ENCODE results near the gene CCDC7. TPM values are rescaled to one million over a fixed set of nuclear protein-coding genes. Genes with fewer than 3 reads are reported as not detected.

Gene CCDC7
- total RNA-seq, 1 donor from 2014 or later = 2.3 TPM

- DNase-seq (ENCODE audit: low read depth) (no peak), FAIRE-seq (no peak)
- no peaks in the 10 kb centered on the region for H3K79me2 ChIP-seq (ENCODE audit: insufficient read depth, low read length)
- H3K9me3 ChIP-seq (ENCODE audit: insufficient read depth, low read depth, low read length) = no peaks in the 10 kb centered on the region
- no peaks in the 10 kb centered on the region for H3K27me3 ChIP-seq (ENCODE audit: insufficient read depth, low read length)
- H3K4me1 ChIP-seq (ENCODE audit: insufficient read depth, low read length) = no peaks in the 10 kb centered on the region
- no peak overlapping the region for H3K27ac ChIP-seq (ENCODE audit: low read depth, low read length)
- Mint-ChIP-seq H3K27me3 (ENCODE audit: low read depth, unreplicated experiment) (no peaks in the 10 kb centered on the region), H3K27ac (ENCODE audit: unreplicated experiment) (no peak overlapping the region), H3K4me1 (ENCODE audit: low read depth, unreplicated experiment) (peaks cover 3% of the 10 kb centered on the region), H3K4me3 (ENCODE audit: unreplicated experiment) (no peak overlapping the region), H3K36me3 (ENCODE audit: low read depth, unreplicated experiment) (no peaks in the 10 kb centered on the region), H3K9me3 (ENCODE audit: unreplicated experiment) (no peaks in the 10 kb centered on the region)
- no peak overlapping the region for H3K4me3 ChIP-seq (ENCODE audit: insufficient read depth, low read depth, low read length)
- no peak overlapping the region for H2AFZ ChIP-seq (ENCODE audit: low read depth, low read length)
- H3K36me3 ChIP-seq (ENCODE audit: insufficient read depth, low read length) = no peaks in the 10 kb centered on the region
- no peak for TF ChIP-seq CTCF (IDR thresholded peaks at IDR 0.05; ENCODE audit: insufficient read depth, low read depth, low read length)
- no peak overlapping the region for H3K9ac ChIP-seq (ENCODE audit: low read length)
- H3K4me2 ChIP-seq (ENCODE audit: low read length) = no peak overlapping the region
- H4K20me1 ChIP-seq (ENCODE audit: insufficient read depth, low read length) = no peaks in the 10 kb centered on the region
These were observed 436.1 kb downstream of the CCDC7 start for GRCh38 chr10:32882076-32882475.

- no peak for FAIRE-seq
- Histone ChIP-seq H3K27ac (ENCODE audit: low read depth, low read length) (no peak overlapping the region), H4K20me1 (ENCODE audit: insufficient read depth, low read length) (no peaks in the 10 kb centered on the region), H2AFZ (ENCODE audit: low read depth, low read length) (no peak overlapping the region), H3K79me2 (ENCODE audit: insufficient read depth, low read length) (no peaks in the 10 kb centered on the region), H3K4me3 (ENCODE audit: insufficient read depth, low read depth, low read length) (no peak overlapping the region), H3K4me2 (ENCODE audit: low read length) (no peak overlapping the region), H3K9ac (ENCODE audit: low read length) (no peak overlapping the region), H3K27me3 (ENCODE audit: insufficient read depth, low read length) (no peaks in the 10 kb centered on the region), H3K36me3 (ENCODE audit: insufficient read depth, low read length) (peaks cover 5% of the 10 kb centered on the region), H3K4me1 (ENCODE audit: insufficient read depth, low read length) (no peaks in the 10 kb centered on the region), H3K9me3 (ENCODE audit: insufficient read depth, low read depth, low read length) (no peaks in the 10 kb centered on the region)
- TF ChIP-seq EZH2 (IDR thresholded peaks at IDR 0.05; ENCODE audit: insufficient read depth, low read length) = no peak
- no peak for TF ChIP-seq CTCF (IDR thresholded peaks at IDR 0.05; ENCODE audit: insufficient read depth, low read depth, low read length)
- H3K4me3 Mint-ChIP-seq (ENCODE audit: unreplicated experiment) = no peak overlapping the region
- DNase-seq (ENCODE audit: low read depth) = no peak
- H3K9me3 Mint-ChIP-seq (ENCODE audit: unreplicated experiment) = no peaks in the 10 kb centered on the region
- H3K36me3 Mint-ChIP-seq (ENCODE audit: low read depth, unreplicated experiment) = no peaks in the 10 kb centered on the region
- H3K27me3 Mint-ChIP-seq (ENCODE audit: low read depth, unreplicated experiment) = no peaks in the 10 kb centered on the region
- no peak overlapping the region for H3K27ac Mint-ChIP-seq (ENCODE audit: unreplicated experiment)
- H3K4me1 Mint-ChIP-seq (ENCODE audit: low read depth, unreplicated experiment) = peaks cover 6% of the 10 kb centered on the region
These were observed 441.5 kb downstream of the CCDC7 start for GRCh38 chr10:32887481-32887880.

- TF ChIP-seq CTCF (IDR thresholded peaks at IDR 0.05; ENCODE audit: insufficient read depth, low read depth, low read length) = no peak
- TF ChIP-seq EZH2 (IDR thresholded peaks at IDR 0.05; ENCODE audit: insufficient read depth, low read length) = no peak
- Histone ChIP-seq H3K79me2 (ENCODE audit: insufficient read depth, low read length) (no peaks in the 10 kb centered on the region), H2AFZ (ENCODE audit: low read depth, low read length) (no peak overlapping the region), H4K20me1 (ENCODE audit: insufficient read depth, low read length) (no peaks in the 10 kb centered on the region), H3K9me3 (ENCODE audit: insufficient read depth, low read depth, low read length) (no peaks in the 10 kb centered on the region), H3K27ac (ENCODE audit: low read depth, low read length) (no peak overlapping the region), H3K9ac (ENCODE audit: low read length) (no peak overlapping the region), H3K4me2 (ENCODE audit: low read length) (no peak overlapping the region), H3K27me3 (ENCODE audit: insufficient read depth, low read length) (no peaks in the 10 kb centered on the region), H3K36me3 (ENCODE audit: insufficient read depth, low read length) (peaks cover 5% of the 10 kb centered on the region), H3K4me1 (ENCODE audit: insufficient read depth, low read length) (no peaks in the 10 kb centered on the region), H3K4me3 (ENCODE audit: insufficient read depth, low read depth, low read length) (no peak overlapping the region)
- H3K4me3 Mint-ChIP-seq (ENCODE audit: unreplicated experiment) = no peak overlapping the region
- no peak for DNase-seq (ENCODE audit: low read depth)
- H3K4me1 Mint-ChIP-seq (ENCODE audit: low read depth, unreplicated experiment) = peaks cover 11% of the 10 kb centered on the region
- peaks cover 2% of the 10 kb centered on the region for H3K36me3 Mint-ChIP-seq (ENCODE audit: low read depth, unreplicated experiment)
- no peak overlapping the region for H3K27ac Mint-ChIP-seq (ENCODE audit: unreplicated experiment)
- H3K27me3 Mint-ChIP-seq (ENCODE audit: low read depth, unreplicated experiment) = no peaks in the 10 kb centered on the region
- no peaks in the 10 kb centered on the region for H3K9me3 Mint-ChIP-seq (ENCODE audit: unreplicated experiment)
- no peak for FAIRE-seq
These were observed 442.4 kb downstream of the CCDC7 start for GRCh38 chr10:32888161-32888927.
